Measurements from ENCODE around the gene TTC12.

TTC12 gene

GRCh38 chr11:113286509-113287497 is 27.6 kb upstream of the TTC12 start:
- no peak for TF ChIP-seq CTCF (IDR thresholded peaks at IDR 0.05; ENCODE audit: low read depth, low read length)
- no peak overlapping the region for H3K4me3 ChIP-seq (ENCODE audit: low read depth, low read length)

DNA sequence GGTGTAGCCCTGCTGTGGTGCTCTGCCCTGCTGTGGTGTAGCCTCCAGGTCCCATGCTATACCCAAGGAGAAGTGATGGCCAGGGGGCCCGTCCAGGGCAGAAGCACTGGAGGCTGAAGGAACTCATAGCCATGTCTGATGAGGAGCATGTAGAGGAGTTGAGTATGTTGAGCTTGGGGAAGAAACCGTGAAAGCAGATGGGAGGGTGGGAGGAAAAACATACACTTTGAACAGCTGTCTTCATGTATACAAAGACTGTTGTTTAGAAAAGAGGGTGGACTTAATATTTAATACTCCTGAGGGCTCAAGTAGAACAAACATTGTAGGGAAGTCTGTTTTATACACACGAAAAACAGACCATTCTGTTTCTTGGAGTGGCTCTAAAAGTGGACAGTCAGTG is 26.6 kb upstream of the TTC12 start:
- no peak overlapping the region for H3K4me3 ChIP-seq (ENCODE audit: low read depth, low read length)
- TF ChIP-seq CTCF (IDR thresholded peaks at IDR 0.05; ENCODE audit: low read depth, low read length) = no peak

- H3K4me3 ChIP-seq (ENCODE audit: low read depth, low read length) = no peak overlapping the region
- no peak for TF ChIP-seq CTCF (IDR thresholded peaks at IDR 0.05; ENCODE audit: low read depth, low read length)
Observed at GRCh38 chr11:113288286-113288863, 26.0 kb upstream of the TTC12 start.

DNA sequence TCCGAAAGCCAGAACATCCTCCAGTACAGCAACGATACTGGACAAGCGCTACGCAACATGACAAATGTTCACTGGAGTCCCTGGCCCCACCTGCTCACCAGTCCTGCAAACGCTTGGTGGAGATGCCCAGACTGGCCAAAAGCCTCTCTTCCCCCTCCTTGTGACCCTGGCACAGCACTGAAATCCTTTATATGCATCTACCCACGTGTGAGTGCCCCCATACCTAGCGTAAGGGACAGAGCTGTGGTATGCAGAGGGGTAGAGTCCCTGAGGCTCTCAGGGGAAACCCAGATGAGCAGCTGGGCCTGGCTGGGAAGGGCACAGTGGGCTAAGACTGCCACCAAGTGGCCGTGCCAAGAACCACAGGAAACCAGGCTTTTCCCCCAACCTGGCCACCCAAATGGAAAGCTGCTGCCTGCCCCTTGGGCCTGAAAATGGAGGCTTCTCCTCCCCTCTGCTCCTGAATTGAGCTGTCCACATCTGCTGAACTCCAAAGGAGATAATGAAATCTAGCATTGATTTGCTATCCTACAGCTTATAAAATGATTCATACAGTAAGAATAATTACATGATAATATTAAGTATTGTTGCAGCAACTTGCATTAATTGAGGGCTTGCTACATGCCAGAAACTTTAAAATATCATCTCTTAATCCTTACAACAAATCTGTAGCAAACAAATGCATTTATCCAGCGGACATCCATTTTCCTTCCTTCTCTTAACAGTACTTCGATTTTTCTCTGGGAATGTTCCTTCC is 24.8 kb upstream of the TTC12 start:
- no peak overlapping the region for H3K4me3 ChIP-seq (ENCODE audit: low read depth, low read length)
- peak; percentile 96 for TF ChIP-seq CTCF (IDR thresholded peaks at IDR 0.05; ENCODE audit: low read depth, low read length)

DNA sequence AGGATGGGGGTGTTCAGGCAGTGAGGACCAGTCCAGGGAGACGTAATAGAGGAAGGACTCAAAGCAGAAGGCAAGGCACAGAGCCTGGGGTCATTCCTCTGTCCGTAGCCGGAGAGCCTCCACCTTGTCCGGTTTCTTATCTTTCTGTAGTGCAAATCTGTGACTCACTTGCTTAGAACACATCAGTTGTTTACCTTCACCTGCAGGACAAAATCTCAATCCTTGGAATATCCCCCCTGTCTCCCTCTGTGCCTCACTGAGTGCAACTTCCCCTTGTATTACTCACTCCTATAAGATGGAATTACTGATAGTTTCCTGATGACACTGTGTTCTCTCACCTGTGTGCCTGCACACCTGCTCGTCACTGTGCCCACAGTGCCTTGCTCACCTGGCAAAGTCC is 20.4 kb upstream of the TTC12 start:
- no peak overlapping the region for H3K4me3 ChIP-seq (ENCODE audit: low read depth, low read length)
- TF ChIP-seq CTCF (IDR thresholded peaks at IDR 0.05; ENCODE audit: low read depth, low read length) = no peak

DNA sequence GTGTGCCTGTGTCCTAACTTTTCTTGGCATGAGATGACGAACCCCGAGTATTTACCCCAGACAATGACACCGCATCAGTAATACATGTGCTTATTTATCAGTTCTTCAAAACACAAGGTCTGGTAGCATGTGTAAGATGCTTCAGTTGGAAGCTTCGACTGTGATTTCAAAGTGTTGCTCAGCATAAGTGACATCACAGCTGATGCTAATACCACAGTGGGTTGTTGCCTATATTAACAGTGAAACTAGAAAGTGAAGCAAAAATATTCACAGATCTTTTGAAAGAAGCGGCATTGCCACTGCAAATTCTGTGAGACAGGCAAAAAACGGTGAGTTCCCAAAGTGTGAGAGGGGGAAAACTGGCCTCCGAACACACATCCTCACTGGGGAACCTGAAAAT is 18.4 kb upstream of the TTC12 start:
- no peak for TF ChIP-seq CTCF (IDR thresholded peaks at IDR 0.05; ENCODE audit: low read depth, low read length)
- no peak overlapping the region for H3K4me3 ChIP-seq (ENCODE audit: low read depth, low read length)
